SKM-1 (cell line): ENCODE measurements around the gene TANC1.

Experiments used
- DNase-seq: peaks from one replicate; lab custom pipeline; 2025; ENCODE audit not compliant: unreplicated experiment; lab: John Stamatoyannopoulos, UW

The TANC1 gene

DNA sequence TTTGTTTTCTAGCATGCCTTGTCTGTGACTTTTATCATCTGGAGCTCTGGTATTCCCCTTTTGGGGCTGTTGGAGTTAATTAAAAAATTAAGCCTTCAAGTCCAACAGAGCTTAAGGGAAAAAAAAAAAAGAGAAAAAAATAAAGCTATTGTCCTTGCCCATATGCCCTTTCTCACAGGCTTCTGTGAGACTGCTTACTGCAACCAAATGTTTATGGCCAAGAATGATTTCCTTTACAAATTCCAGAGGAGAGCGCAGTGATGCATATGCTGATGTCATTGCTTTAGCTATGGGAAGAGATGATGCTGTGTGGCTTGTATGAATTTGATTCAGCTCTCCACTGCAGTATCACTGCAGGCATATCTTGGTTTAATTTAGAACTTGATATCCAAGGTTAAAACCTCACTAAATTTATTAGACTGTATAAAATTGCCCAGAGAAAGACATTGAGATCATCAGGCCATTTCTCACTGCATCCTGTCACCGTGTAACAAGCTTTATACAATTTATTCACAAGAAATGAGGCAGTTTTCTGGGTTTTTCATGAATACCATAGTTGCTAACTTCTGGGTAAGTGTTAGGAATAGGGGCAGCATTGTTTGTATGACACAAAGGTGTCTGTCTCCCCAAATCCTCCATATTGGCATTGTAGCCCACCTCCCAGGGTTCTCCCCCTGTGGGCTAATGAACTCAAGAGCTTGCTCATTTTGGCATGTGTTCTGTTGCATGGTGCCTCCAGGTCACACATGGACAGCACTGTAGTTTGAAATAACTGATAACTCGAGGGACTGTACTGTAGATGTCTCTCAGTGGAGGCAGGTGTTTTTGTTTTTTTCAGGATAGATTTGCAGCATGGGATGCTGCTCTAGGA is 85.0 kb downstream of the TANC1 start:
- no peak for DNase-seq

DNA sequence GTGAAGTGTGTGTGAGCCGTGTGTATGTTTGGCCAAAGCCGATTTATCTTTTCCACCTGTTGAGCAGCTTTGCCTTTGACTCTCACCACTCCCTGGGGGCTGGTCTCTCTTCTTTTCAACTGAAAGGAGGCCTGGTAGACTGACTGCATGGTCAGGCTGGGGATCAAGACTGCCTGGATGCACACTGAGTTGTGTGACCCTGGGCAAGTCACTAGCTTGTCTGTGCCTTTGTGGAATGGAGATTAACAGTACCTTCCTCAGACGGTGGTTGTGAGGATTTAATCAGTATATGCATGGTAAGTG is 85.5 kb downstream of the TANC1 start:
- DNase-seq = no peak

DNA sequence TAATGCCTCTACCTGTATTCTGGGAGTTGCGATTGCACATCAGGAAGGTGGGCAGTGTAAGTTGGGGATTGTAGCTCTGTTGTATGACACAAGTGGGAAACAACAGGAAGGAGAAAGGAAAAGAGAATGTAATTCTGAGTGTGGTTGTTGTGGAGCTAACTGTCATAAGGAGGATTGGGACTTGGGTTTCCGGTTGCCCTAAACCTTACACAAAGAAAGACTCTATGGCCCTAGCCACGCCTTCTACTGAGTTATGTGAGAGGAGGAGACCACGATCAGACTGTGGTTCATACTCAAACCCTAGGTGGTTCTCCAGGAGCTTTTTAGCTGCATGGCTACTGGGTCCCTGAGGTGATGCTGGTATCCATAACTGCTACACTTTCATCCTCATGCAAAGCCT is 86.5 kb downstream of the TANC1 start:
- DNase-seq = no peak

DNA sequence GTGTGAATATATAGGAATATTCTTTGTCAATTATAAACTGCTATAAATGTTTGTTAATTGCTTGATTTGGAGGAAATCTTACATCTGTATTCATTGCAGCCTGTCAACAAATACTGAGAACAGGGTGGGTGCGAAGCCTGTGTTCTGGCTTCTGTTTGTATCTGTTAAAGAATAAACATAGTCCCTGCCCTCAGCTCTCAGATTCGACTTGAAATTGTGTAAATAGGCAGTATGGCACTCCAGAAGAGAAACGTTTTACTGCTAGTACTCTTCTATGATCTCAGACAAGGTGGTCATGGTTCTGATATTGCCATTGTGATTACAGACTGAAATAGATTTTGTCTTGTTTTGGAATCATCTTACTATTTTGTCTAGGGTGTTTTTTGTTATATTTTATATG is 92.1 kb downstream of the TANC1 start:
- no peak for DNase-seq

DNA sequence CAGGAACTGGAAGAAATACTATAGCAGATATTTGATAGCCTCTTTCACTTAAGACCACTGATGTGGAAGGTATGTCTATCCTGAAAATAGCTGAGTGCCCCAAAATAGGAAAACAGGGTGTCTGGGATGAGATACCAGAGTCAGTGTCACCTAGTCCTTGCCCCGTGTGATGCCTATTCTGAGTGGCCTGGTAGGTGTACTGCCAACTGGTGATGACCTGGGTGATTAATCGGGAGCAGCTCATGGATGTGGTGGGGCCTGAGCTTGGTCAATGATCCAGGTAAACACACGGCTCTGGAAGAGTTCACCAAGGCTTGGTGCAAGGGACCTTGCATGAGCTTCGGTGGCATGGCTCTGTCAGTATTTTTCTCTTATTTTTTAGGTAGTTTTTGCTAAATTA is 95.2 kb downstream of the TANC1 start:
- no peak for DNase-seq

DNA sequence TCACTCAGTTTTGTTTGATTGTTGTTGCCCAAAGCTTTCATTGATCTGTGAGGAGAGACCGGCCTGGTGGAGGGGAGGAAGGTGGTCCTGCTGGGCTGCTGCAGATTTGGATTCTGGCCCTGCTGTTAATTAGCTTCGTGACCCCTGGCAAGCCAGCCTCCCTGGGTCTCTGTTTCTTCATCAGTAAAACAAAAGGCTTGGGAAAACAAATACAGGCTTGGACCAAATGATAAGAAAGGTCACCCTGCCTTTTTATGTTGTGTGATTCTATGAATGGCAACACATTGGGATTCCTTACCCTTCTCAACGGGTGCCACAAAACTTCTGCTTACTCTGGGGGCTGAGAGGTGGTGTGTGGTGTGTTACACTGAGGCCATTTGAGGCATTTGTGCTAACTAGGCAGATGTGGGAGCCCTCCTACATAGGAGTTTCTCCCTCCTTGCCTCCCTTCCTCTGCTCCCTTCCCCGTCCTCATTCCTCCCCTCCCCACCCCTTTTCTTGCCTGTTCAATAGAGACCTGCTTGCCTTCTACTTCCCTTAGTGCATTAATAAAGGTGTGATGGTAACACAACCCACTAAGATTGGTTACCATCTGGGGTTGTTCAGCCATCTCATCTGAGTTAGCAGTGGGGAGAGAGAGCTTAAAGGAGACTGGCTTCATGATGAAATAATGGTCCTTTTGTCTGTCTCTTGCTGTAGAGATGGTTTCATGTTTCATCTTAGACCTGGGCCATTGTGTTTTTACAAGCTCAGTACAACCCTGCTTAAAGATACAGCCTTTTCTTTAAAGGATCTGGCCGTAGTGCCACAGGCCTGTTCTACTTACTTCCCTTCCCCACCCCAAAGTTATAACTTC is 96.2 kb downstream of the TANC1 start:
- no peak for DNase-seq

DNA sequence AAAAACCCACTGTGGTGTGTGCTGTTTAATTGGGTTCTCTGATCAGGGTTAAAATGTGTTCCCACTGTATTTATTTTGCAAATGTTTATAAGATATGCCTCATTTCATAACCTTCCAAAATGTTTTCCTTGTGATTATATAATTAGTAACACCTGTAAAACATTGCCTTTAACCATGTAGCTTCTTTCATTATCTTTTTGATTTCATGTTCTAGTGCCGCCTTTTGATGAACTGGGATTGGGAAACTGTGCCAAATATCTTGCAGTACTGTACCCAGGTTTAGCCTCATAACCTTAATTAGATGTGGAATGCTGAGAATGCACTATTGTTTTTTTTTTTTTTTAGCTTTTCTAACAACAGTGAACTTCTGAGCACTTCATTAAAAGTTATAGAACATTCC is 96.9 kb downstream of the TANC1 start:
- DNase-seq = no peak

DNA sequence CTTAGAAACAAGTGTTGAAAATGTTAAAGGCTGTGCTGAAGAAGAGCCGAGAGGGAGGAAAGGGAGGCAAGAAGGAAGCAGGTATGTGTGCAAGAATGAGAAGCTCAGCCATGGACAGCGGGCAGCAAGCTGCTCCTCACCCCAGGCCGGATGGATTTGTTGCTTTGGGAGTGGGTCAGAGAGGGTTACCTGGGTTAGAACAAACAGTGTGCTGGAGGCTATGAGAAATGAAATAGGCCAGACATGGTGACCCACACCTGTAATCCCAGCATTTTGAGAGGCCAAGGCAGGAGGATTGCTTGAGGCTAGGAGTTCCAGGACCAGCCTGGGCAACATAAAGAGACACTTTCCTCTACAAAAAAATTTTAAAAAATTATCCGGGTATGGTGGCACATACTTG is 97.5 kb downstream of the TANC1 start:
- DNase-seq = no peak

DNA sequence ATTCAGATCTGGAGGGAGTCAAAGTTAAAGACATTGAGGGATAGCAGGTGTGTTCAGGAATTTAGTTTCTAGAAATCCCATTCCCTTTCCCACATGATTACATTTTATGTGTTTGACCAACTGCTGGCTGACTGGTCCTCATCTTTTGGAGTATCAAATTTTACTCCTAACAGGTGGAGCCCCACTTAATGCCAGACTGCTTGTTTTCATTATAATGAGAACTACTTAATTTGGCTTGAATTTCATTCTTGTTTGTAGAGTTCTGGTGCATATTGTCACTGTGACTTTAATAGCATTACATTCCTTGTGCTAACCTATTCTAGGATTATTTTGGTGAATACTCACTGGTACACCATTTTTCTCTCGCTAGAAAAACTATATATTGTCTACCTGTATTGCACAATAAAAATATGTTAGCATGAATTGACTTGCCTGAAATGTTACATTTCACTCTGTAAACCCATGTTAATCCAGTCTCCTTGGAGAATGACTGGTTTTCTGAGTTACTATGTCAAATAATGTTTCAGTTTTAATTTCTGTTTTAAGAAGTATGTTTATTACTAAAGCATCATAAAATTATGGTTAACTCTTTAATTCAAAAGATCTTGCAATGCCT is 98.2 kb downstream of the TANC1 start:
- no peak for DNase-seq

DNA sequence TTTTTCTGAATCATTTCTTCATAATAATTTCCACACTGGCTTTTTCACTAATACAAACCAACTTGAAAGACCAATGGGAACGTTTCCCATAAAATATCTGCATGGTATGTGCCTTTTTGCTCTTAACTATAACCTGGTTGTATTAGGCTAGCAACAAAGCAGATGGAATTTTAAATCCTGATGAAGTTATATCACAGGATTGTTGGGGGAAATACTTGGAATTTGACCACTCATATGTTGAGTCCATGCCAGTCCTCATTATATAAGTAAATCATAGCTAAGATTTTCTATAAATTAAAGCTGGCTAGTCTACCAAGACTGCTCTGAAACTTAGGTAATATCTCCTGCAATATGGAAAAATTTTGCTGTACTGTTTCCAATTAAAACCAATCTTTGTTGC is 99.5 kb downstream of the TANC1 start:
- no peak for DNase-seq

DNA sequence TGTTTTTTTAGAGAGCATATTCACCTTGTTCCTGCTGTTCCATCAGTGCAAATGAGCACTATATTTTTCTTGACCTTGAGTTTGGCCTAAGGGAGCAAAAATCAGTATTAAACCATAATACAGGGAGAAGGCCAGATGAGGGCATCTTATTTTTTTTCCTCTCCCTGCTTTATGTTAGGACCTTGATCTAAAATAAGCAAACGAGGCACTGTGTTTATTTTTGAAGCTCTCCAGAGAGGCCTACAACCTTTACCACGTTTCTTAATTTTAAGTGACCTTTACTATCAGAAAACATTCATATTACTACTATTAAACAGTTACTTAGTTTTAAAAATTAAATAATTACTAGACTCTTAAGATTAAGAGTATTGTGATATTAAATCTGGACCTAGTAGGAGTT is 100.8 kb downstream of the TANC1 start:
- DNase-seq = no peak

DNA sequence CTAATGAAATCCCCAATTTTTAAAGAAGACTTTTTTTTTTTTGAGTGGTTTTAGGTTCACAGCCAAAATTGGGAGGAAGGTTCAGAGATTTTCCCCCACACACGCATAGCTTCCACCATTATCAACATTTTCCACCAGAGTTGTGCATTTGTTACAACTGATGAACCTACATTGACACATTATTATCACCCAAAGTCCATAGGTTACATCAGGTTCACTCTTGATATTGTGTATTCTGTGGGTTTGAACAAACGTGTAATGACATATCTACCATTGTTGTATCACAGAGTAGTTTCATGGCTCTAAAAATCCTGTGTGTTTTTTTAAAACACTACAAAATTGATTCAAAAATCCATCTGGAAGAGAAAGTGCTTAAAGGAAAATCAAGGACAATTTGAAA is 101.8 kb downstream of the TANC1 start:
- no peak for DNase-seq

DNA sequence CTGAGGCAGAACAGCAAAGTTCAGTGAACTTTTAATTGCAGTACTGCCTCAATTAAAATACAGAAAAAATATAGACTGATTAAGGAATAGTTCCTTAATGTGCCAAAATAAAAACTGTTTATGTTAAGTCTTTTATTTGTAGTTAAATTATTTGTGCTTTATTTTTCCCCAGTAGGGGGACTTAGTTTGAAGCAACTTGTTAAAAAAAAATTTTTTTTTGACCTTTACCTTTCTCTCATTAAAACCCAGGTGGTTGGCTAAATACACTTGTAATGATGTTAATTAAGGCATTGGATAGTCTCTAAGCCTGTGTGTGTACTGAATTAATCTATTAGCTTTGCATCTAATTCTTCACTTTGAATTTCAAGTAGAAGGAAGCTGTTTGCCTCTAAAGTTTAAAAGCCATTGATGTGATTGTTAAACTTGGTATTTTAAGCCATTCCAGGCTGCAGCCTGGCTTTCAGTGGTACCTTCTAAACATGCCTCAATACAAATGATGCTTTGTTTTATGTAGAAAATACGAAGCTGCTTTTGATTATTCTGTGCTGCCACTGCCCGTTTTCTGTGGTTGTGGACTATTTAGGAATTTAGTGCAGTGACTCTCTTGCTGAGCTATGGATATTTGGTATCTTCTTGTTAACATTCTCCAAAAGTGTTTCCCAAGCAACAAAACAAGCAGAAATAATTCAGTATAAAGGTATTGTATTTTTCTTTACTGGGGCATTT is 102.9 kb downstream of the TANC1 start:
- no peak for DNase-seq

DNA sequence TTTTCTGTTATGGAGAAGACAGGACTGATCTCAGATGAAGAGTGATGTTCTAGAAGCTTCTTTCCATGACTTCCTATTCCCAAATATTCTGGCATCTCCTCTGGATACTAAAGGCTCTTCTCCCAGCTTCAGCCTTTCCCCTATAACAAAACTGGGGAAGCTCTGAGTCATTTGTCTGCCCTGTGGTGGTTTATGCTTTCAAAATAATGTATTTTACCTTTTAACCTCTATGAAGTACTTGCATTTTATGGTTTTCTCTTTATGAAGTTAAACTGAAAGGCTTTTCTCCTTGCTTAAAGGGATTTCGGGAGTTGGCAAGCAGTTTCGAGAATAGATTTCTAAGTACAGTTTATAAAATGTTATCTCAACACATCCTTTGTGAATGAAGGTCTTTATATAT is 104.4 kb downstream of the TANC1 start:
- DNase-seq = no peak

DNA sequence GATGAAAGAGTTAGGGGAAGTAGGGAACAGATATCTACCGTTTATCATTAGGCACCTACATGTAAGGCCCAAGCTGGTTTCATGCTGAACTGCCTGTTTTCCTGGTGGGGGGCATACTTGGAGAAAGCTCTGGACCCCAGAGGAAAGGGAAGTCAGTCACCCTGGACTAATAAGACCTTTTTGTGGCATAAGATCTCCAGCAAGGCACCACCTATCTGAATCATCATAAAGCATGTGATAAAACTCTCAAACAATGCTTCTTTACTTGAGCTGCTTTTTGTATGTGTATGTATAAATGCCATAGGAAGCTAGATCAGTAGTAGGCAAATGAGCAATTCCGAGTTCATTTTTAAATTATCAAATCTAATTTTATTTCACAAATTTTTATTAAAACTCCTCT is 104.8 kb downstream of the TANC1 start:
- no peak for DNase-seq

DNA sequence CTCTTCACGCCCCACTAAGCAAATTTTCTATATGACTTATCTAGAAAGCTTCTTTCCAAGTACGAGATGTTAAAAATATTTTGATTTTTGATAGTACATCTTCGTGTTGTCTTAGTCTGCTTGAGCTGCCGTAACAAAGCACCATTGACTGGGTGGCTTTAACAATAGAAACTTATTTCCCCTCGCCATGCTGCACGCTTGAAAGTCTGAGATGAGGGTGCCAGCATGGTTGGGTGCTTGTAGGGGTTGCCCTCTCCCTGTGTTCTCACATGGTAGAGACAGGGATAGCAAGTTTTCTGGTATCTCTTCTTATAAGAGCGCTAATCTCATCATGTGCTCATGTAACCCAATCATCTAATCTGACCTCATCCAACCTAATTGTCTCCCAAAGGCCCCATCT is 106.2 kb downstream of the TANC1 start:
- no peak for DNase-seq

DNA sequence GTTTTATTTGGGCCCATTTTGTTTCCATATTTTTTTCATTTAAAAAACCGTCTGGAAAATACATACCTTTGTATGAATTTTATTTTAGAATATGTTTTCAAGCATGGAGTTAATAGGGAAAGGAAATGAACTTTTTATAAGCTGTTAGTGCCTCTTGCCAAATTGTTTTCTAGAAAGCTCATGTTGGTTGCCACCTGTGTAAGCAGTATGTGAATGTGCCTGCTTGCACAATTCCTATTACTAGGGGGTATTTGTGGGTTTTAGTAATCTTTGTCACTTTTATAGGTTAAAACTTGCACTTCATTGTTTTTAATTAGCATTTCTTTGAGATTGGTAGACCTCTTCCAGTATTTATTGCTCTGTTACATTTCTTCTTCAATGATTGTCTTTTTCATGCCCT is 107.3 kb downstream of the TANC1 start:
- no peak for DNase-seq

DNA sequence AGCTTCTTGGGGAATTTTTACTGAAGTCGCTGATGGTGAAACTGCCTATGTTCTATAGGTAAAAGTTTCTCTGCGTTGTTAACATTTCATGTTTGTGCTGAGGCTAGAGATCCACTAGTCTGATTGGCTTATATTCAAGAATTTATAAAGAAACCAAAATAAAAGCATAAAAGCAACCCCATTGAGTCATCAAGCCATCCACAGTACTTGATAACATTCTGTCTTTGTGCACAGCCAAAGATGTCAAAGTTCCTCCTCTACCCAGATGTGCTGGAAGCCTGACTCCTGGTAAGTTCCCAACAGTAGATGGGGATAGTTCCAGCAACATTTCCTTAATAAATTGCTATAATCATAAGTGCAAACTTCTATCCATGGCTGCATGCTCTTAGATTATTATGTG is 107.8 kb downstream of the TANC1 start:
- no peak for DNase-seq

DNA sequence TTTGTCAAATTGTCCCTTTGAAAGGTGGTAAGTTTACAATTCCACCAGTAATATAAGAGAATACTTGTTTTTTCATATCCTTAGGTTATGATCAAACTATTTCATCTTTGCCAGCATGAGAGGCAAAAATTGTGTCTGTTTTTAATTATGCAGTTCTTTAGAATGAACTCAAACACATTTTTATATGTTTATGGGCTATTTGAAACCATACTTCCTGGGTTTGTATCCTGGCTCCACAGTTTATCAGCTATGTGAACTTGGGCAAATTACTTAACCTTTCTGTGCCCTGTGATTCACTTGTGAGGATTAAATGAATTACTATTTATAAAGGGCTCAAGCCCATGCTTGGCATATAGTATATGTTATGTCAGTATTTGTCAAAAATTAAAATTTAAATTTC is 109.4 kb downstream of the TANC1 start:
- DNase-seq = no peak

DNA sequence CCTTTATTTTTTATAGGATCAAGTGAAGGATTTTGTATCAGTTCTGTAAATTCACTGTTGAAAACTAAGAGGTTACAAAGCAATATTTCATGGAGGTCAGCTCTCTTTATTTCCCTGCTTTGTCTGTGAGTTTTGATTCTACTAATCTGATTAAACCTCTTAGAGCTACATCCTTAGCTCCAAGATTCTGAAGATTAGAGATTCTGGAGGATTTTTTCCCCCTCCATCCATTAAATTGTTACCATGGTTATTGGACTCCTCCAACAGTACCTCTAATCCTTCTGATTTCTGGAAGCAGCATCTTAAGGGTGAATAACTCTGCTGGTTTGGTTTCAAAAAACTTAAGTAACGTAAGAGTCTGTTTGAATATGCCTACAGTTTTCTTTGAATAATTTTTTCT is 110.0 kb downstream of the TANC1 start:
- no peak for DNase-seq

DNA sequence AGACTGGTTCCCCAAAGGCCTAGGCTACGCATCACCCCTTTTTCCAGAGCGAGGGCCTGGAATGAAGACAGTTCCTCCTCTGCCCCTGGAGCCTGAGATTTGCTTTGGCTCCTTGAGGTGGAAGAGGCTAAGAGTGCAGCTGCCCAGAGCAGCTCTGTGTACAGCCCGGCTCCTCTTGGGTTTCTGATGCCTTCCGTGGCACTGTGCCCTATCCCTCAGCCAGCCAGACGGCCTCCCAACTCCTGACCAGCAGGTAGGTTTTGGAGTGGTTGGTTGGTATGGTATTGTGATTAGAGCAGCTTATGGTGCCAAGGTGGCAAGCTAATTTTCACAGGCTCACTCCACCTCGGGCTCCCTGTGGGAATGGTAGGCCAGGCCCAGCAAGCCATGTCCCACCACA is 112.2 kb downstream of the TANC1 start:
- DNase-seq = no peak
